ENCODE measurements around the gene BAIAP2.

DNA sequence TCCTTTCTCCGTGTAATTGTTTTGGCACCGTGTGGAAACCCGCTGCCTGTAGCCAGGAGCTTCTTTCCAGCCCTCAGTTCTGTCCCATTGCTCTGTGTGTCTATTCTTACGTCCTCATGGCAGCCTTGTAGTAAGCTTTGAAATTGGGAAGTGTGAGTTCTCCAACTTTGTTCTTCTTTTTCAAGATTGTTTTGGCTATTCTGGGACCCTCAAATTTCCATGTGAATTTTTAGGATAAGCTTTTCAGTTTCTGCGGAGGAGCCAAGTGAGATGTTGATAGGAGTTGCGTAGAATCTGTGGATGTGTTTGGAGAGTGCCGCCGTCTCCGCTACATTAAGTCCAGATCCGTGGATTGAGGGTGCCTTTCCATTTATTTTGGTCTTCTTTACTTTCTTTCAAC, 28.1 kb upstream of the BAIAP2 start:
- TF ChIP-seq, protein P1, sequence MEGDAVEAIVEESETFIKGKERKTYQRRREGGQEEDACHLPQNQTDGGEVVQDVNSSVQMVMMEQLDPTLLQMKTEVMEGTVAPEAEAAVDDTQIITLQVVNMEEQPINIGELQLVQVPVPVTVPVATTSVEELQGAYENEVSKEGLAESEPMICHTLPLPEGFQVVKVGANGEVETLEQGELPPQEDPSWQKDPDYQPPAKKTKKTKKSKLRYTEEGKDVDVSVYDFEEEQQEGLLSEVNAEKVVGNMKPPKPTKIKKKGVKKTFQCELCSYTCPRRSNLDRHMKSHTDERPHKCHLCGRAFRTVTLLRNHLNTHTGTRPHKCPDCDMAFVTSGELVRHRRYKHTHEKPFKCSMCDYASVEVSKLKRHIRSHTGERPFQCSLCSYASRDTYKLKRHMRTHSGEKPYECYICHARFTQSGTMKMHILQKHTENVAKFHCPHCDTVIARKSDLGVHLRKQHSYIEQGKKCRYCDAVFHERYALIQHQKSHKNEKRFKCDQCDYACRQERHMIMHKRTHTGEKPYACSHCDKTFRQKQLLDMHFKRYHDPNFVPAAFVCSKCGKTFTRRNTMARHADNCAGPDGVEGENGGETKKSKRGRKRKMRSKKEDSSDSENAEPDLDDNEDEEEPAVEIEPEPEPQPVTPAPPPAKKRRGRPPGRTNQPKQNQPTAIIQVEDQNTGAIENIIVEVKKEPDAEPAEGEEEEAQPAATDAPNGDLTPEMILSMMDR (IDR thresholded peaks at IDR 0.05), result no peak
- no peak for TF ChIP-seq KDM1A (IDR thresholded peaks at IDR 0.05; ENCODE audit: low read depth)
- TF ChIP-seq, protein P2, sequence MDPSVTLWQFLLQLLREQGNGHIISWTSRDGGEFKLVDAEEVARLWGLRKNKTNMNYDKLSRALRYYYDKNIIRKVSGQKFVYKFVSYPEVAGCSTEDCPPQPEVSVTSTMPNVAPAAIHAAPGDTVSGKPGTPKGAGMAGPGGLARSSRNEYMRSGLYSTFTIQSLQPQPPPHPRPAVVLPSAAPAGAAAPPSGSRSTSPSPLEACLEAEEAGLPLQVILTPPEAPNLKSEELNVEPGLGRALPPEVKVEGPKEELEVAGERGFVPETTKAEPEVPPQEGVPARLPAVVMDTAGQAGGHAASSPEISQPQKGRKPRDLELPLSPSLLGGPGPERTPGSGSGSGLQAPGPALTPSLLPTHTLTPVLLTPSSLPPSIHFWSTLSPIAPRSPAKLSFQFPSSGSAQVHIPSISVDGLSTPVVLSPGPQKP (IDR thresholded peaks at IDR 0.05; ENCODE audit: low read depth, low read length), result no peak
- no peak for TF ChIP-seq RCOR1 (IDR thresholded peaks at IDR 0.05; ENCODE audit: low read depth, low read length)
- TF ChIP-seq ZFP36 (IDR thresholded peaks at IDR 0.05; ENCODE audit: borderline replicate concordance, partially characterized antibody), result no peak
- no peak for TF ChIP-seq RFX5 (IDR thresholded peaks at IDR 0.05)
- no peak for TF ChIP-seq JUN (IDR thresholded peaks at IDR 0.05)
- TF ChIP-seq, protein P3, sequence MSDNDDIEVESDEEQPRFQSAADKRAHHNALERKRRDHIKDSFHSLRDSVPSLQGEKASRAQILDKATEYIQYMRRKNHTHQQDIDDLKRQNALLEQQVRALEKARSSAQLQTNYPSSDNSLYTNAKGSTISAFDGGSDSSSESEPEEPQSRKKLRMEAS (IDR thresholded peaks at IDR 0.05), result no peak
- TF ChIP-seq, protein P4, sequence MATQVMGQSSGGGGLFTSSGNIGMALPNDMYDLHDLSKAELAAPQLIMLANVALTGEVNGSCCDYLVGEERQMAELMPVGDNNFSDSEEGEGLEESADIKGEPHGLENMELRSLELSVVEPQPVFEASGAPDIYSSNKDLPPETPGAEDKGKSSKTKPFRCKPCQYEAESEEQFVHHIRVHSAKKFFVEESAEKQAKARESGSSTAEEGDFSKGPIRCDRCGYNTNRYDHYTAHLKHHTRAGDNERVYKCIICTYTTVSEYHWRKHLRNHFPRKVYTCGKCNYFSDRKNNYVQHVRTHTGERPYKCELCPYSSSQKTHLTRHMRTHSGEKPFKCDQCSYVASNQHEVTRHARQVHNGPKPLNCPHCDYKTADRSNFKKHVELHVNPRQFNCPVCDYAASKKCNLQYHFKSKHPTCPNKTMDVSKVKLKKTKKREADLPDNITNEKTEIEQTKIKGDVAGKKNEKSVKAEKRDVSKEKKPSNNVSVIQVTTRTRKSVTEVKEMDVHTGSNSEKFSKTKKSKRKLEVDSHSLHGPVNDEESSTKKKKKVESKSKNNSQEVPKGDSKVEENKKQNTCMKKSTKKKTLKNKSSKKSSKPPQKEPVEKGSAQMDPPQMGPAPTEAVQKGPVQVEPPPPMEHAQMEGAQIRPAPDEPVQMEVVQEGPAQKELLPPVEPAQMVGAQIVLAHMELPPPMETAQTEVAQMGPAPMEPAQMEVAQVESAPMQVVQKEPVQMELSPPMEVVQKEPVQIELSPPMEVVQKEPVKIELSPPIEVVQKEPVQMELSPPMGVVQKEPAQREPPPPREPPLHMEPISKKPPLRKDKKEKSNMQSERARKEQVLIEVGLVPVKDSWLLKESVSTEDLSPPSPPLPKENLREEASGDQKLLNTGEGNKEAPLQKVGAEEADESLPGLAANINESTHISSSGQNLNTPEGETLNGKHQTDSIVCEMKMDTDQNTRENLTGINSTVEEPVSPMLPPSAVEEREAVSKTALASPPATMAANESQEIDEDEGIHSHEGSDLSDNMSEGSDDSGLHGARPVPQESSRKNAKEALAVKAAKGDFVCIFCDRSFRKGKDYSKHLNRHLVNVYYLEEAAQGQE (IDR thresholded peaks at IDR 0.05), result no peak

Data from A549 (cell line).